T47D (cell line): ENCODE results near the gene NOL9.
"Not testable (repeated sequence)": the region's sequence is repeated elsewhere in the genome, so short reads cannot be mapped to it uniquely, and the experiment has no call there.

ENCODE experiments used
- DNase-seq, 2 experiments: peaks; one replicate each; pipeline versions ENCODE4 v3.0.0 to v3.0.0-alpha.2; 2011 to 2012; ENCODE audit warnings: low read depth in 1 of 2, low spot score in 1 of 2
- JUND ChIP-seq: IDR thresholded peaks from 2 replicates; pipeline ENCODE4 v1.6.1; 2012; ENCODE audit warnings: low read depth
- in situ Hi-C: cut with HindIII; loops from 2 replicates; pipeline ENCODE4 v1.10.0; 2016; ENCODE audit warnings: low sequenced_read_pairs, low pct_unique_long_range_greater_than_20kb

Gene NOL9

GRCh38 chr1:6574818-6575217 lies 20.5 kb upstream of the NOL9 start:
- no peak for TF ChIP-seq JUND
- in situ Hi-C loops: no loop called here
- no peak for DNase-seq

- in situ Hi-C loops: no loop called here
- TF ChIP-seq JUND: no peak
- DNase-seq: no peak
Observed at GRCh38 chr1:6574025-6574620, 19.8 kb upstream of the NOL9 start.

GRCh38 chr1:6572653-6573383 lies 18.5 kb upstream of the NOL9 start:
- DNase-seq: no peak
- no peak for TF ChIP-seq JUND

GRCh38 chr1:6570987-6571386 lies 16.7 kb upstream of the NOL9 start:
- in situ Hi-C loops: no loop called here
- DNase-seq: no peak

More at GRCh38 chr1:6572653-6573383, 18.5 kb upstream of the NOL9 start:
- in situ Hi-C loops: no loop called here

GRCh38 chr1:6570100-6570499 lies 15.8 kb upstream of the NOL9 start:
- in situ Hi-C loops: no loop called here
- TF ChIP-seq JUND: no peak
- no peak for DNase-seq

More at GRCh38 chr1:6570987-6571386, 16.7 kb upstream of the NOL9 start:
- no peak for TF ChIP-seq JUND

GRCh38 chr1:6569033-6569432 lies 14.7 kb upstream of the NOL9 start:
- DNase-seq: no peak
- no peak for TF ChIP-seq JUND
- in situ Hi-C loops: no loop called here

- TF ChIP-seq JUND: no peak
- in situ Hi-C loops: no loop called here
- no peak for DNase-seq
Observed at GRCh38 chr1:6560267-6560666, 6.0 kb upstream of the NOL9 start.

- in situ Hi-C loops, DNase-seq: not testable (repeated sequence)
Observed at GRCh38 chr1:6559161-6559560, 4.8 kb upstream of the NOL9 start.

- TF ChIP-seq JUND: no peak
- no peak for DNase-seq
- in situ Hi-C loops: no loop called here
Observed at GRCh38 chr1:6557597-6557996, 3.3 kb upstream of the NOL9 start.

GRCh38 chr1:6554907-6555778 lies 830 bp upstream of the NOL9 start, which contains the start of gene TAS1R1:
TSS of gene TAS1R1 (plus strand) at chr1:6555307. CDS start at chr1:6555374, 67 bp downstream.
- no peak for TF ChIP-seq JUND
- in situ Hi-C loops: no loop called here
- DNase-seq: no peak

GRCh38 chr1:6547301-6547700 lies 7.0 kb downstream of the NOL9 start:
- no peak for TF ChIP-seq JUND
- in situ Hi-C loops: no loop called here
- DNase-seq: peak in 1 of 2 experiments; percentile 9

GRCh38 chr1:6546326-6546725 lies 8.0 kb downstream of the NOL9 start:
- in situ Hi-C loops: no loop called here

More at GRCh38 chr1:6546326-6546725, 8.0 kb downstream of the NOL9 start:
- no peak for DNase-seq
- no peak for TF ChIP-seq JUND
